ENCODE measurements around the gene KASH5. TPM values are rescaled to one million over a fixed set of nuclear protein-coding genes. Genes with fewer than 3 reads are reported as not detected.

Gene KASH5
- polyA plus RNA-seq, 2 of the 4 experiments (the other 2 are of a cell fraction) = 0.08 to 0.17 TPM

DNA sequence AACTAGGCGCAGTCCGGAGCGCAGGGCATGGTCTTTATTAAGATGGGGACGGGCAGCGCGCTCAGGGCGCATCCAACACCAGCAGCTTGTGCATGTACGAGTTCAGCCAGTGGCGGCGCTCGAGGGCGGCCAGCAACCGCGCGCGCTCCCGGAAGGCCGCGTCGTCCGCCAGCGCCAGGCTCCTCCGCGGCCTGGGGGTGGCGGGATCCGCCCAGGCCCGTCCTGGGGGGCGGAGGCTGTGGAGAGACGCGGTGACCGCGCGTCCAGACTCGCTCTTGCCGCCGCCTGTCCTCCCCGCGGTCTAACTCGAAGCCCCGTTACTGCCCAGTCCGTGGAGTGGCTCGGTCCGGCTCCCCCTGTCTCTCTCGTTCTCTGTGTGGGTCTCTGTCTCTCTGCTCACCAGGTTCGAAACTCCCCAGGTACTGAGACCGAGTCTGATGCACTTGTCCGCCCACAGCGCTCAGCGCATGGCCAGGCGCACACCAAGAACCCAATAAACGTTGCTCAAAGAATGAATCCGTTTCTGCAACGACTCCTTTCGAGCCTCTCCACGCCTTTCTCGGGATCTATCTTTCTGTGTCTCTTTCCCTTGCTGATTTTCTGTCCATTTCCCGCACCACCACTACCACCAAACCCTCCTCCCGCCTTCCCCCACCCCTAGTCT is 34.5 kb downstream of the KASH5 start:
- H3K27ac ChIP-seq = peak overlapping the region; percentile 27 to 79; a peak in 5 of 6 replicates
- peak overlapping the region; percentile 88 for H3K4me2 ChIP-seq
- 2% methylated on average over 43 of the region's 58 CpGs for WGBS (ENCODE audit: missing lambda C conversion rate)
- no peaks in the 10 kb centered on the region for H3K9me3 ChIP-seq
- POLR2A ChIA-PET = interaction anchor here (0.8 to 1.0 kb wide), 2 partner anchors 12 to 35 kb away, joined by 4 to 5 read pairs; partner anchors contain the start of gene KASH5
- ATAC-seq (peak; percentile 57 to 82), DNase-seq (ENCODE audit: low read depth in 1 of 2, low spot score in 1 of 2) (peak; percentile 66 to 89), FAIRE-seq (no peak)
- H3K4me1 ChIP-seq = peaks cover 26% of the 10 kb centered on the region
- H3K4me3 ChIP-seq = peak overlapping the region; percentile 38
- CTCF ChIA-PET = interaction anchor here (0.9 to 13.8 kb wide), 14 partner anchors 8 to 167 kb away, joined by 3 to 141 read pairs (median 6); partner anchors contain the start of genes PIH1D1 and SLC17A7
- TF ChIP-seq, protein P1, sequence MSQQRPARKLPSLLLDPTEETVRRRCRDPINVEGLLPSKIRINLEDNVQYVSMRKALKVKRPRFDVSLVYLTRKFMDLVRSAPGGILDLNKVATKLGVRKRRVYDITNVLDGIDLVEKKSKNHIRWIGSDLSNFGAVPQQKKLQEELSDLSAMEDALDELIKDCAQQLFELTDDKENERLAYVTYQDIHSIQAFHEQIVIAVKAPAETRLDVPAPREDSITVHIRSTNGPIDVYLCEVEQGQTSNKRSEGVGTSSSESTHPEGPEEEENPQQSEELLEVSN (IDR thresholded peaks at IDR 0.05; ENCODE audit: borderline replicate concordance, low read depth) = peak; percentile 92
- TF ChIP-seq PHF8 (IDR thresholded peaks at IDR 0.05; ENCODE audit: borderline replicate concordance, low read depth) (peak; percentile 10; the same call in 1 of the 2 replicates), KDM1A (IDR thresholded peaks at IDR 0.05; ENCODE audit: low read depth) (no peak), POLR2A (IDR thresholded peaks at IDR 0.05; ENCODE audit: low read length) (no peak; the same call in none of the 2 replicates), NR3C1 (IDR thresholded peaks at IDR 0.05) (no peak), HDAC2 (IDR thresholded peaks at IDR 0.05) (no peak; the same call in 1 of the 2 replicates), HOXB13 (CRISPR knock-in tag; IDR thresholded peaks at IDR 0.05; ENCODE audit: low read depth) (no peak), MYC (IDR thresholded peaks at IDR 0.05; ENCODE audit: borderline replicate concordance, low read length) (no peak), RARB (CRISPR knock-in tag; IDR thresholded peaks at IDR 0.05) (no peak), NPAS2 (CRISPR knock-in tag; IDR thresholded peaks at IDR 0.05; ENCODE audit: borderline replicate concordance) (no peak), TP53 (CRISPR knock-in tag; IDR thresholded peaks at IDR 0.05) (no peak), EHMT2 (IDR thresholded peaks at IDR 0.05; ENCODE audit: low read depth) (no peak), ZSCAN20 (CRISPR knock-in tag; IDR thresholded peaks at IDR 0.05) (no peak), EP300 (IDR thresholded peaks at IDR 0.05) (no peak), HOXA7 (CRISPR knock-in tag; IDR thresholded peaks at IDR 0.05) (no peak), POLR2AphosphoS2 (conservative IDR thresholded peaks at IDR 0.05; ENCODE audit: low read length) (no peak), RAD21 (conservative IDR thresholded peaks at IDR 0.05 in 1 of 2, IDR thresholded peaks at IDR 0.05 in 1 of 2) (no peak), CBX2 (IDR thresholded peaks at IDR 0.05; ENCODE audit: borderline replicate concordance, low read depth) (no peak), JUNB (IDR thresholded peaks at IDR 0.05) (no peak), MAZ (IDR thresholded peaks at IDR 0.05; ENCODE audit: borderline replicate concordance, low read depth, low read length) (0 out of 2 replicates have a peak, but pooled peaks have one; percentile 7), JUN (IDR thresholded peaks at IDR 0.05) (no peak), KDM5A (IDR thresholded peaks at IDR 0.05) (no peak), HOXB5 (CRISPR knock-in tag; IDR thresholded peaks at IDR 0.05) (no peak), RCOR1 (IDR thresholded peaks at IDR 0.05; ENCODE audit: low read depth, low read length) (no peak)
- TF ChIP-seq, protein P2, sequence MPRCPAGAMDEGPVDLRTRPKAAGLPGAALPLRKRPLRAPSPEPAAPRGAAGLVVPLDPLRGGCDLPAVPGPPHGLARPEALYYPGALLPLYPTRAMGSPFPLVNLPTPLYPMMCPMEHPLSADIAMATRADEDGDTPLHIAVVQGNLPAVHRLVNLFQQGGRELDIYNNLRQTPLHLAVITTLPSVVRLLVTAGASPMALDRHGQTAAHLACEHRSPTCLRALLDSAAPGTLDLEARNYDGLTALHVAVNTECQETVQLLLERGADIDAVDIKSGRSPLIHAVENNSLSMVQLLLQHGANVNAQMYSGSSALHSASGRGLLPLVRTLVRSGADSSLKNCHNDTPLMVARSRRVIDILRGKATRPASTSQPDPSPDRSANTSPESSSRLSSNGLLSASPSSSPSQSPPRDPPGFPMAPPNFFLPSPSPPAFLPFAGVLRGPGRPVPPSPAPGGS (IDR thresholded peaks at IDR 0.05) = no peak
- TF ChIP-seq, protein P3, sequence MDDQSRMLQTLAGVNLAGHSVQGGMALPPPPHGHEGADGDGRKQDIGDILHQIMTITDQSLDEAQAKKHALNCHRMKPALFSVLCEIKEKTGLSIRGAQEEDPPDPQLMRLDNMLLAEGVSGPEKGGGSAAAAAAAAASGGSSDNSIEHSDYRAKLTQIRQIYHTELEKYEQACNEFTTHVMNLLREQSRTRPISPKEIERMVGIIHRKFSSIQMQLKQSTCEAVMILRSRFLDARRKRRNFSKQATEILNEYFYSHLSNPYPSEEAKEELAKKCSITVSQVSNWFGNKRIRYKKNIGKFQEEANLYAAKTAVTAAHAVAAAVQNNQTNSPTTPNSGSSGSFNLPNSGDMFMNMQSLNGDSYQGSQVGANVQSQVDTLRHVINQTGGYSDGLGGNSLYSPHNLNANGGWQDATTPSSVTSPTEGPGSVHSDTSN (IDR thresholded peaks at IDR 0.05) = no peak
- TF ChIP-seq, protein P4, sequence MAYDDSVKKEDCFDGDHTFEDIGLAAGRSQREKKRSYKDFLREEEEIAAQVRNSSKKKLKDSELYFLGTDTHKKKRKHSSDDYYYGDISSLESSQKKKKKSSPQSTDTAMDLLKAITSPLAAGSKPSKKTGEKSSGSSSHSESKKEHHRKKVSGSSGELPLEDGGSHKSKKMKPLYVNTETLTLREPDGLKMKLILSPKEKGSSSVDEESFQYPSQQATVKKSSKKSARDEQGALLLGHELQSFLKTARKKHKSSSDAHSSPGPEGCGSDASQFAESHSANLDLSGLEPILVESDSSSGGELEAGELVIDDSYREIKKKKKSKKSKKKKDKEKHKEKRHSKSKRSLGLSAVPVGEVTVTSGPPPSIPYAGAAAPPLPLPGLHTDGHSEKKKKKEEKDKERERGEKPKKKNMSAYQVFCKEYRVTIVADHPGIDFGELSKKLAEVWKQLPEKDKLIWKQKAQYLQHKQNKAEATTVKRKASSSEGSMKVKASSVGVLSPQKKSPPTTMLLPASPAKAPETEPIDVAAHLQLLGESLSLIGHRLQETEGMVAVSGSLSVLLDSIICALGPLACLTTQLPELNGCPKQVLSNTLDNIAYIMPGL (CRISPR knock-in tag; IDR thresholded peaks at IDR 0.05; ENCODE audit: borderline replicate concordance) = no peak
- TF ChIP-seq, protein P5, sequence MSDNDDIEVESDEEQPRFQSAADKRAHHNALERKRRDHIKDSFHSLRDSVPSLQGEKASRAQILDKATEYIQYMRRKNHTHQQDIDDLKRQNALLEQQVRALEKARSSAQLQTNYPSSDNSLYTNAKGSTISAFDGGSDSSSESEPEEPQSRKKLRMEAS (IDR thresholded peaks at IDR 0.05) = peak; percentile 82
- TF ChIP-seq, protein P6, sequence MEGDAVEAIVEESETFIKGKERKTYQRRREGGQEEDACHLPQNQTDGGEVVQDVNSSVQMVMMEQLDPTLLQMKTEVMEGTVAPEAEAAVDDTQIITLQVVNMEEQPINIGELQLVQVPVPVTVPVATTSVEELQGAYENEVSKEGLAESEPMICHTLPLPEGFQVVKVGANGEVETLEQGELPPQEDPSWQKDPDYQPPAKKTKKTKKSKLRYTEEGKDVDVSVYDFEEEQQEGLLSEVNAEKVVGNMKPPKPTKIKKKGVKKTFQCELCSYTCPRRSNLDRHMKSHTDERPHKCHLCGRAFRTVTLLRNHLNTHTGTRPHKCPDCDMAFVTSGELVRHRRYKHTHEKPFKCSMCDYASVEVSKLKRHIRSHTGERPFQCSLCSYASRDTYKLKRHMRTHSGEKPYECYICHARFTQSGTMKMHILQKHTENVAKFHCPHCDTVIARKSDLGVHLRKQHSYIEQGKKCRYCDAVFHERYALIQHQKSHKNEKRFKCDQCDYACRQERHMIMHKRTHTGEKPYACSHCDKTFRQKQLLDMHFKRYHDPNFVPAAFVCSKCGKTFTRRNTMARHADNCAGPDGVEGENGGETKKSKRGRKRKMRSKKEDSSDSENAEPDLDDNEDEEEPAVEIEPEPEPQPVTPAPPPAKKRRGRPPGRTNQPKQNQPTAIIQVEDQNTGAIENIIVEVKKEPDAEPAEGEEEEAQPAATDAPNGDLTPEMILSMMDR (IDR thresholded peaks at IDR 0.05) = peak; percentile 61

Data from A549 (cell line).